Keratinocyte (primary cell): ENCODE measurements around the gene RASD2.

ENCODE experiments used
- CTCF ChIP-seq, 3 experiments: IDR thresholded peaks in 1 of 3; conservative IDR thresholded peaks in 1 of 3; optimal IDR thresholded peaks in 1 of 3; 2 replicates in 2 of 3; 3 replicates in 1 of 3; pipeline versions ENCODE3 to v1.5.1; 2011; ENCODE audit warnings: low read length in 3 of 3, mild to moderate bottlenecking in 3 of 3, moderate library complexity in 2 of 3, control low read depth in 1 of 3, inconsistent platforms in 1 of 3; ENCODE audit not compliant: insufficient read depth in 2 of 3; ENCODE audit errors: extremely low read depth in 1 of 3
- EZH2 ChIP-seq: IDR thresholded peaks from one replicate; pipeline ENCODE4 v1.6.1; 2012; ENCODE audit warnings: inconsistent platforms, mild to moderate bottlenecking, low read length, moderate library complexity

- TF ChIP-seq CTCF (optimal IDR thresholded peaks at IDR 0.05 in 1 of 3, IDR thresholded peaks at IDR 0.05 in 1 of 3, conservative IDR thresholded peaks at IDR 0.05 in 1 of 3; ENCODE audit: extremely low read depth in 1 of 3, insufficient read depth in 2 of 3, low read length in 3 of 3), result no peak
- TF ChIP-seq EZH2, result no peak
Measured at GRCh38 chr22:35558031-35558430, 17.4 kb downstream of the RASD2 start.
